HG03196 (cell line): Measurements from ENCODE around the gene GPR156.
"Not testable (repeated sequence)": the region's sequence is repeated elsewhere in the genome, so short reads cannot be mapped to it uniquely, and the experiment has no call there.

Source experiments
- ATAC-seq: cut with Tn5 transposase; IDR thresholded peaks from one replicate; pipeline ENCODE4 v1.9.1; 2021; ENCODE audit not compliant: unreplicated experiment

Gene GPR156

DNA sequence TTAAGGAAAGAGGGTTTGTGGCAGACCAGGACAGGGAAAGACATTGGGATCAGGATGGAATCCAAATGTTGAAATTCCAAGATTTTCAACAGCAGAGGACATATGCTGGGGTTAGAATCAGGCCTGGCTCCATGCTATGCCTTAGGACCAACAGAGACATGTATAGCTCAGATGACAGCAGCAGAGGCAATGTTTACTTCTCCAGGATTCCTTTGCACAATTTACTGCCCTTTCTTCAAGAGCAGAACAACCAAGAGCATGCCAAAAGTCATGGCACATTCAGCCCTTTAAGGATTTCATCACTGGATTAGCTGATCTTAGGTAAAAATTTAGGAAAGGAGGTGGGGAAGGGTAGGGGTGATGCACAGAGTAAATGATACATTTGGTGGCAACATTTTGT is 121.2 kb downstream of the GPR156 start:
- no peak for ATAC-seq

DNA sequence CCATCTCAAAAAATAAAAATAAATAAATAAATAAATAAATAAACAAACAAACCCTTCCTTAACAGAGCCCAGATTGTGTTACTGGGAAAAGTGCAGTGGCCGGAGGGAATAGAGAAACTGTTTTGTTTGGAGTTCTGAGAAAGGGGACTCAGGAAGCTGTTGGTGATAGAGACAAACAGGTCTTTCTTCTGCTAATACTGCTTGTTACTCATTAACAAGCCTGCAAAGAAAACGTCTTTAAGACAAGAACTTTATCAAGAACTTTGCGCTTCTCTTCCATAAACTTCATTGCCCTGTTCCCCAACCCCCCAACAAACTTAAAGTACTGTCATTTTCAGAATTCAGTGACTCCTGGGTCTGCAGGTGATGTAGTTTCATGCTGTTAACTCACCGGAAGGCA is 122.0 kb downstream of the GPR156 start:
- no peak for ATAC-seq

DNA sequence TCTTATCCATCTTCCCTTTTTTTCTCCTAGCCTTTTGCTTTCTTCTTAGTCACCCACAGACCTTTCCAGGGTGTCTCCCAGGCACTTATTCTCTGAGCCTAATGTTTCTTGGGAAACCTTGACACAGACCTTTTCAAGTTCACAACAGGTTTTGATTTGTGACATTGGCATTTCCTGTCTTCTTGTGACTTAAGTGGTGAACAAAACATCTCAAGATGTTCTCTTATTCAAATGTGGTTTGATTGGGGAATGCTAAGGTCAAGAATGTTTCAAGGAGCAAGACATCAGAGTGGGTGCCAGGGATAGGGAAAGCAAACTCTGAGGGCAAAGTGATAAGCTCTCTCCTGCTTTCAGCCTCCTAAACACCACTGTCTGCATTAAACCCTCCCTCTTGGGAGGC is 122.6 kb downstream of the GPR156 start:
- no peak for ATAC-seq

DNA sequence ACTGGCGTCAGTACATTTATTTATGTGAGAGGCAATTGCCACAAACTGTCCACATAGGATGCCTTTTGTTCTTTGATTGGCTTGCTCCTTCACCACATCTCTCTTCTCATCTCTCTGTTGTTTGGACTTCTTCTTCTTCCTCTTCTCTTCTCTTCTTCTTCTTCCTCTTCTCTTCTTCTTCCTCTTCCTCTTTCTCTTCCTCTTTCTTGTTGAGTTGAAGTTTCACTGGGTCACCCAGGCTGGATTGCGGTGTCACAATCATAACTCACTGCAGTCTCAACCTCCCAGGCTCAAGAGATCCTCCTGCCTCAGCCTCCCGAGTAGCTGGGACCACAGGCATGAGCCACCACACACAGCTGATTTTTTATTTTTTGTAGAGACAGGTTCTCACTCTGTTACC is 123.1 kb downstream of the GPR156 start:
- ATAC-seq = no peak

DNA sequence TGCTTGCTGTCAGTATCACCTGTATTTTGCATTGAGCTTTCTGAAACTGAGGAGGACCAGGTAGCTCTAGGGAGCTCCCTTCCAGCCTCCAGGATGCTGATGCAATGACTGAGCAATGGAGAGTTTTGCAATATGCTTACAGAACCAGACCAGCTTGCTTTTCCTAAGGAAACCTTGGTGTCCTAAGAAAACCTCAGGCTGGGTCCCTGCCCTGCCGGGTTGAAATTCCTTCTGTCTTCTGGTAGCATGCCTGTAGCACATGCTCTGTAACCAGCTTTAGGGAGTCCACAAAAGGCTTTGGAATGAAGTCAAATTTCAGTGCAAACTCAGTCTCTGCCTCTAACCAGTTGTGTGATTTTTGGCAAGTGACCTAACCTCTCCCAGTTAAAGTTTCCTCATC is 125.0 kb downstream of the GPR156 start:
- no peak for ATAC-seq

DNA sequence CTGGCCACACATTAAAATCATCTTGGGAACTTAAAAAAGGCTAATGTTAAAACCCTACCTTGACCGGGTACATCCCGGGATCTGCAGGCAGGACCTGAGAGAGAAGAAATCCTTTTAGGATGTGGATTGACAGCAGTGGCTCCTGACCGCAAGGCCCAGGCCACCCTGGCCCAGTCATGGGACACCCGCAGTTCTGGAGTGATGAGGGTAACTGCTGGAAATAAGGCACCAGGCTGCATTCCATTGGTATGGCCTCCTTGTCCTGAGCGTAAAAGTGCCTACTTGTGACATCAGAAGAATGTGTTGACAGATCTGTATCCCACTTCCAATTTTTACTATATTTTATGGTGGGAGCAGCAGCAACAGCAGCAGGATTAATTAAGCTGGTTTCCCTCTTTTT is 127.3 kb downstream of the GPR156 start:
- ATAC-seq = no peak

GRCh38 chr3:120157113-120157512 is 127.9 kb downstream of the GPR156 start:
- ATAC-seq = no peak

DNA sequence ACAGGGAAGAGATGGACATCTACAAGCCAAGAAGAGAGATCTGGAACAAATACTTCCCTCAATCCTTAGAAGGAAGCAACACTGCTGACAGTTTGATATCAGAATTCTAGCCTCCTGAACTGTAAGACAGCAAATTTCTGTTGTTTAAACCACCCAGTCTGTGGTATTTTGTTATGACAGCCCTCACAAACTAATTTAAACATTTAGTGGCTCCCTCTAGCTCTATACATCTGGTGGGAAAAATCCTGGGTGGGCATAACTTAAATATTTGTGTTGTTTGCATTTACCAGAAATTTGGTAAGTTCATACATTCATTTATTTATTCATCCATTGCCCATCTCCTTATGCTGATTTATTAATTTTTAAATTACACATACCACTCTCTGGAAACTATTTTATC is 128.3 kb downstream of the GPR156 start:
- ATAC-seq = no peak

- not testable (repeated sequence) for ATAC-seq
Measured at GRCh38 chr3:120155694-120156093, 129.3 kb downstream of the GPR156 start.

DNA sequence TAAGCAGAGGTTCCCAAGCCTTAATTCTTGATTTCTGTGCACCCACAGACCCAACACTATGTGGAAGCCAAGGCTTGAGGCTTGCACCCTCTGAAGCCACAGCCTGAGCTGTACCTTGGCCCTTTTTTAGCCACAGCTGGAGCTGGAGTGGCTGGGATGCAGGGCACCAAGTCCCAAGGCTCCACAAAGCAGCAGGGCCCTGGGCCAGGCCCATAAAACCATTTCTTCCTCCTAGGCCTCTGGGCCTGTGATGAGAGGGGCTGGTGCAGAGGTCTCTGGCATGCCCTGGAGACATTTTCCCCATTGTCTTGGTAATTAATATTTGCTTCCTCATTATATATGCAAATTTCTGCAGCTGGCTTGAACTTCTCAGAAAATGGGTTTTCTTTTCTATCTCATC is 129.9 kb downstream of the GPR156 start:
- ATAC-seq = no peak

GRCh38 chr3:120153294-120153693 is 131.7 kb downstream of the GPR156 start:
- ATAC-seq = no peak

- ATAC-seq = no peak
Measured at GRCh38 chr3:120151791-120152190, 133.2 kb downstream of the GPR156 start.

GRCh38 chr3:120148187-120148949 is 136.7 kb downstream of the GPR156 start:
- ATAC-seq = no peak

- ATAC-seq = no peak
Measured at GRCh38 chr3:120147072-120147871, 137.8 kb downstream of the GPR156 start.

DNA sequence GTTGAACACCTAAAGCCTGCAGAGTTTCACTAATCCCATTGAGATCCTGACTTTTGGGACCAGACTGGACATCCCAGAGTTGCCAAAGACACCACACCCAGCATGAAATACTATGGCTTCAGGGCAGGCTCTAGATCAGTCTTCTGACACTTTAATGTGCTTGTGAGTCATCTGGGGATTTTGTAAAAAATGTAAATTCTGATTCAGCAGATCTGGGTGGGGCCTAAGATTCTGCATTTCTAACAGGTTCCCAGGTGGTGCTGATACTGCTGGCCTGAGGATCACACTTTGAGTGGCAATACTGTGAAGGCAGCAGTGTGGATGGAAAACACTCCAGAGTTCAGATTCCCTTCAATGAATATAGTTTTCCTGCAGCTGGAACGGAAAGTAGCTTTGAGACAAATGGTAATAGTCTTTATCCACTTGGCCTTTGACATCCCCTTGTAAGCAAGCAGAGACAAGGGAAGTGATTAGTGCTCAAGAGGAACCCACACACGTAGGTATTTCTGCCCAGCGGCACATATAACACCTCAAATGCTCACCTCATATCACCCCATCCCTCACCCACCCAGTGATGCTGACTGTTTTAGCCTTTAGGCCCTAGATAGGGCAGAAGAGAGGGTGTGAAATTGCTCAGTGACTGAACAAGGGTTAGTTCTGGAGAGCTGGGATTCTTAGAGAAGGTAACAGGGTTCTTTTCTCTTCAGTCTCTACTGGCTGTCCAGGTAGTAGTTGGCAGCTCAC is 139.3 kb downstream of the GPR156 start:
- no peak for ATAC-seq

- ATAC-seq = no peak
Measured at GRCh38 chr3:120144267-120144666, 140.8 kb downstream of the GPR156 start.

GRCh38 chr3:120143676-120144075 is 141.3 kb downstream of the GPR156 start:
- no peak for ATAC-seq

GRCh38 chr3:120142236-120142635 is 142.8 kb downstream of the GPR156 start:
- ATAC-seq = no peak

DNA sequence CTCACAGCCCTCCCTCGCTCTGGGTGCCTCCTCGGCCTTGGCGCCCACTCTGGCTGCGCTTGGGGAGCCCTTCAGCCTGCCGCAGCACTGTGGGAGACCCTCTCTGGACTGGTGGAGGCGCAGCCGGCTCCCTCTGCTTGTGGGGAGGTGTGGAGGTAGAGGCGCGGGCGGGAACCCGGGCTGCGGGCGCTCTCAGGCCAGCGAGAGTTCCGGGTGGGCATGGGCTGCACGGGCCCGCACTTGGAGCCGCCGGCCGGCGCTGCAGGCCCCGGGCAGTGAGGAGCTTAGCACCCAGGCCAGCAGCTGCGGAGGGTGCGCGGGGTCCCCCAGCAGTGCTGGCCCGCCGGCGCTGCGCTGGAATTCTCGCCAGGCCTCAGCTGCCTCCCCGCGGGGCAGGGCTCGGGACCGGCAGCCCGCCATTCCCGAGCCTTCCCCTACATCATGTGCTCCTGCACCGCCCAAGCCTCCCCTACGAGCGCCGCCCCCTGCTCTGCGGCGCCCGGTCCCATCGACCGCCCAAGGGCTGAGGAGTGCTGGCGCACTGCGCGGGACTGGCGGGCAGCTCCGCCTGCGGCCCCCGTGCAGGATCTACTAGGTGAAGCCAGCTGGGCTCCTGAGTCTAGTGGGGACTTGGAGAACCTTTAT is 144.8 kb downstream of the GPR156 start:
- no peak for ATAC-seq

DNA sequence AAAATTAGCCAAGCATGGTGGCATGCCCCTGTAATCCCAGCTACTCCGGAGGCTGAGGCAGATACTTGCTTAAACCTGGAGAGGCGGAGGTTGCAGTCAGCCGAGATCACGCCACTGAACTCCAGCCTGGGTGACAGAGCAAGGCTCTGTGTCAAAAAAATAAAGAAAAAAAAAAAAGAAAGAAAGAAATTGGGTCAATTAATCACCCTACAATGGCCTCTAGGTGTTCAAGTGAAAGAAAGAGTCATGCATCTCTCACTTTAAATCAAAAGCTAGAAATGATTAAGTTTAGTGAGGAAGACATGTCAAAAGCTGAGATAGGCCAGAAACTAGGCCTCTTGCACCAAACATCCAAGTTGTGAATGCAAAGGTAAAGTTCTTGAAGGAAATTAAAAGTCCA is 145.9 kb downstream of the GPR156 start:
- no peak for ATAC-seq

- no peak for ATAC-seq
Measured at GRCh38 chr3:120137548-120137947, 147.5 kb downstream of the GPR156 start.
